Subcutaneous adipose tissue (tissue), 4 donors: Measurements from ENCODE around the gene BLID. TPM values are rescaled to one million over a fixed set of nuclear protein-coding genes. Genes with fewer than 3 reads are reported as not detected.

Experiments used
- total RNA-seq, 4 donors: library from RNA; depleted of rRNA; stranded (reverse); fragments of >200 nt; gene quantifications; one replicate each; pipeline ENCODE4 v1.1.0, GENCODE V29; 2016
- TF ChIP-seq, protein P1 (sequence below): fragments of 450-650 bp; IDR thresholded peaks from one replicate; pipeline ENCODE4 v1.5.1; 2016; ENCODE audit warnings: low read depth, mild to moderate bottlenecking, control low read depth, antibody characterized with exemption, moderate library complexity

Gene BLID
- total RNA-seq, 4 donors from 2014 or later, result 0.66 to 1.5 (median 0.98) TPM; not detected in 1

DNA sequence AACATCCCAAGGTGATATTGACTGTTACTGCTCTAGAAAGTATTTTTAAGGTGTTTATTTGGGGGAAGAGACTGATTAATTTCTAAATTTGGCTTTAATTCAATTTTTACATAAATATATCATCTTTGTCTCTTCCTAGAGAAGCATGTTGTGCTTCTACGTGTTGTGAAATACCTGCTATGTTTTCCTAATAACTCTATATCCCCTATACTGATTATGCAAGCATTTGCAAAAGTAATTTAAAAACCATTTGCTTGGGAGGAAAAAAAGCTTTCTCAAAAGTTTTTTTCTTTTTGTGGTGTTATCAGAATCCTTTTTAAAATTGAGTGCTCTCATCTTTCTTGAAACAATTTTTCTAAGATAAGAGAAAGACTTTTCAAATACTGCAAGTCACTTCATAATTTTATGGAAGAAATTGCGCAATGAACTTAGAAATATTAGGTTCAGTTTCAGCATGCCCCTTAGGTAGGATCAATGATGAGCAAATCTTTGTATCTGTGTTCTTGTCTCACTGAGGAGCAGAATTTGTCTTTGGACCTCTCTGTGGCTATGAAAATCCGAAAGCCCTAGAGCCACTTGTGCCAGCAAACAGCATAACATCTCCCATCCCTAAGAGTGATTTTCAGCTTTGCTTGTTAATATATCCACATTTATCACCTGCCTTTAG, 7.4 kb upstream of the BLID start:
- TF ChIP-seq, protein P1, sequence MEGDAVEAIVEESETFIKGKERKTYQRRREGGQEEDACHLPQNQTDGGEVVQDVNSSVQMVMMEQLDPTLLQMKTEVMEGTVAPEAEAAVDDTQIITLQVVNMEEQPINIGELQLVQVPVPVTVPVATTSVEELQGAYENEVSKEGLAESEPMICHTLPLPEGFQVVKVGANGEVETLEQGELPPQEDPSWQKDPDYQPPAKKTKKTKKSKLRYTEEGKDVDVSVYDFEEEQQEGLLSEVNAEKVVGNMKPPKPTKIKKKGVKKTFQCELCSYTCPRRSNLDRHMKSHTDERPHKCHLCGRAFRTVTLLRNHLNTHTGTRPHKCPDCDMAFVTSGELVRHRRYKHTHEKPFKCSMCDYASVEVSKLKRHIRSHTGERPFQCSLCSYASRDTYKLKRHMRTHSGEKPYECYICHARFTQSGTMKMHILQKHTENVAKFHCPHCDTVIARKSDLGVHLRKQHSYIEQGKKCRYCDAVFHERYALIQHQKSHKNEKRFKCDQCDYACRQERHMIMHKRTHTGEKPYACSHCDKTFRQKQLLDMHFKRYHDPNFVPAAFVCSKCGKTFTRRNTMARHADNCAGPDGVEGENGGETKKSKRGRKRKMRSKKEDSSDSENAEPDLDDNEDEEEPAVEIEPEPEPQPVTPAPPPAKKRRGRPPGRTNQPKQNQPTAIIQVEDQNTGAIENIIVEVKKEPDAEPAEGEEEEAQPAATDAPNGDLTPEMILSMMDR, result no peak

DNA sequence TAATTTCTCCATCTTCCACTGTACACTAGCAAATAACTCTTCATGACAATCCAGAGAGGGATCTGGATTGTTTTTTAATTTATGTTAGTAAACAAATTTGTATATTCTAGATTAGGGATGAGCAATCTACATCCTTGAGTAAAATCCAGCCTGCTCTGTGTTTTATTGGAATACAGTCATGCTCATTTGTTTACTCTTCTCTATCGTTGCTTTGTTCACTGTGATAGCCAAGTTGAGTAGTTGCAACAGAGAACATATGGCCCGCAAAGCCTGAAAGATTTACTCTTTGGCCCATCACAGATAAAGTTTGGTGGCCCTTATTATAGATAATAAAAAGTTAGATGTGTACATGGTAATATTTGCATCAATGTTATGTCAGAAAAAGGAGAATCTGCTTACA, 6.2 kb upstream of the BLID start:
- TF ChIP-seq, protein P1, result no peak

DNA sequence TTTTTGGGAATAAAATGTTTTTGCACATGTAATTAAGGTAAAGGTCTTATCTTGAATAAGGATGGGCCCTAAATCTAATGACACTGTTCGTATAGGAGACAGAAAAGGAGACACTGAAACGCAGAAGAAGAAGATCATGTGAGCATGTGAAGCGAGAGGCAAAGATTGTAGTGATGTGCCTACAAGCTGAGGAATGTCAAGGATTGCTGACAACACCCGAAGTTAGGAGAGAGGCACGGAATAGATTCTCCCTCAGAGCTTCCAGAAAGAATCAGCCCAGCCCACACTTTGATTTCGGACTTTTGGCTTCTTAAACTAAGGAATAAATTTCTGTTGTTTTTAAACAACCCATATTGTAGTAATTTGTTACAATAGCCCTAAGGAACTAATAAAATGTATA, 4.1 kb upstream of the BLID start:
- TF ChIP-seq, protein P1, result no peak

DNA sequence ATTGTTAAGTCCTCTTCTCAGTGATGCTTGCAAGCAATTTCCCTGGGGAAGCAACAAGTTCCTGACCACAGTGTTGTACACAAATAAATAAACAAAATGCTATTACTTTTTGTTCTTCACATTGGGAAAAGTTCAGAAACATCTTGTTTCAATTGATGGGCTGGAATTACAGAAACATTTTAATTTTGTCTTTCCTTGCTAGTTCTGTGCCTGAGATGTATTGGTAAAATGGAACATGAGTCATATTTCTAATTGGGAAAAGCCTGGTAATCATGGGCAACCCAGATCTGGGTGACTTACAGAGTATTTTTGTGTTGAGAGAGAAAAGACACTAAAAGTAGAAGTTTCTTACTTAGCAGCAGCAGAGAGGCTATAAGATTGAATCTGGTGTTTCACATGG, 576 bp upstream of the BLID start:
- TF ChIP-seq, protein P1, result no peak

DNA sequence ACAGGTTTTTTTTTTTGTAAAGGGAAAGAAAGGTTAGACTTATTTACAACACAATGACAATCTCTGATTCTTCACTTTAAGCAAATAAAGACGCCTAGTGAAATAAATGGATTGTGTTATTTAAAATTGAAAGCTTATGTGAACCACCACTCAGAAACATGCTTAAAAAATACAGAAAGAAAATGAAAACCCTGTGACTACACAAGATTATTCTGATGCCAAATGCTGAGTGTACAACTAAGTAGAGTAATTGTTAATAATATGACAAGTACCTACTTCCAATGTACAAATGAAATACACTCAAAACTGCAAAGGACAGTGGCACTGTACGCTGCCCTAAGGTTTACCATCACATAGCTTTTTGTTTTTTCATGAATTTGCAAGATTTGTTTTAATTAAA, 1.0 kb downstream of the BLID start:
- TF ChIP-seq, protein P1, result no peak

DNA sequence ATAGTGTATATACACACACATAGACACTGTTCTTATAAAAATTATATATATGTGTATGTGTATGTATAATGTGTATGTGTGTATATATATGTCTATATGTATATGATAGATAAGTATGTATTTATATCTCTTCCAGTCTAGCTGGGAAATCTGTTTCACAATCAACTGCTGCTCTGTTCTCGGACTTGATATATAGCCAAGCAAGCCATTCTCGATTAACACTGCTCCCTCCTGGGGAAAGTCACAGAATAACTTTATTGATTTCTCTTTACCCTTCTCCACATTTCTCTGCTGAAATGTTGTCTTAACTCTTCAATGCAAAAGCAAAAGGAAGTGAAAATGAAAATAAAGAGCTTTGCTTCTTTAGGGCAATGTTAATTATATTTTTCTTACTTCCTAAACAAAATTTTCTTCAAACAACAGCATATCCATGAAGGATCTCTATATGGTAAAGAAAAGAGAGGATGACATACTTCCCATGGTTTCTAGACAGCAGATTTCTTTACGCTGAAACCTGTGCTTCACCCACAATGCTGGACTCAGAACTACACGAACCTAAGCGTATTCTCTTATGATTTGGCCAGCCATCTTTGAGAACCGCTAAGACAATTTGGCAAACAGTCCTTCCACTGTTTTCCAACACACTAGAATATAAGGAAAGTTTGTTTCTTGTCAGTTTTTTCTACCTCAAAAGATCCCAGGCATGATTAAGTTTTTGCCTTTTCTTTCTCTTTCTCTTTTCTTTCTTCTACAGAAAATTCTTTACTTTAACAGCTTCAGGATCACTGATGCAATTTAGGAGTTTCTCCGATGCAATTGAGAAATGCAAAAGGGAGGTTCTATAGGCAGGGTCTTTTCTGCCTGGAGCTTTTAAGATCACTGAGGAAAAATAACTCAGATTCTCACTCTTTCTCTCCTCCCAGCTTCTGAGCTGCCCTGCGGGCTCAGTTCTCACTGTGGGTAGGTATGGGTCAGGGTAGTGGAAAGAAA, 1.9 kb downstream of the BLID start:
- TF ChIP-seq, protein P1, result no peak
